C4-2B (cell line): ENCODE data around the gene CNKSR2.

Source experiments
- H3K27ac ChIP-seq: fragments of 450-650 bp; 2 replicates; pipeline ENCODE4 v1.5.1; 2017
- CTCF ChIP-seq: fragments of 450-650 bp; conservative IDR thresholded peaks from 2 replicates; pipeline ENCODE4 v1.5.1; 2017; ENCODE audit warnings: mild to moderate bottlenecking
- ZFX ChIP-seq: fragments of 450-650 bp; IDR thresholded peaks from 2 replicates; pipeline ENCODE4 v1.6.1; 2017

Gene CNKSR2

GRCh38 chrX:21666252-21666651 is 292.0 kb downstream of the CNKSR2 start:
- no peak overlapping the region for H3K27ac ChIP-seq
- TF ChIP-seq ZFX (no peak), CTCF (no peak)

GRCh38 chrX:21666679-21667078 is 292.5 kb downstream of the CNKSR2 start:
- no peak for TF ChIP-seq CTCF
- TF ChIP-seq ZFX, result no peak
- H3K27ac ChIP-seq, result no peak overlapping the region

- no peak overlapping the region for H3K27ac ChIP-seq
- no peak for TF ChIP-seq CTCF
- TF ChIP-seq ZFX, result no peak
Measured at GRCh38 chrX:21674430-21675186, 300.4 kb downstream of the CNKSR2 start.

GRCh38 chrX:21675931-21676330 is 301.7 kb downstream of the CNKSR2 start:
- H3K27ac ChIP-seq, result no peak overlapping the region
- TF ChIP-seq CTCF, result no peak
- TF ChIP-seq ZFX, result no peak

GRCh38 chrX:21678048-21678612 is 303.9 kb downstream of the CNKSR2 start:
- no peak overlapping the region for H3K27ac ChIP-seq
- no peak for TF ChIP-seq CTCF
- TF ChIP-seq ZFX, result no peak

- H3K27ac ChIP-seq, result no peak overlapping the region
- TF ChIP-seq ZFX, result no peak
- no peak for TF ChIP-seq CTCF
Measured at GRCh38 chrX:21683941-21684340, 309.7 kb downstream of the CNKSR2 start.

GRCh38 chrX:21691512-21692018 is 317.3 kb downstream of the CNKSR2 start:
- no peak for TF ChIP-seq CTCF
- no peak for TF ChIP-seq ZFX
- no peak overlapping the region for H3K27ac ChIP-seq
